Erythroblast (primary cell): Measurements from ENCODE around the gene SUMO4.

Source experiments
- DNase-seq, 2 experiments: peaks; one replicate each; lab custom pipeline; 2025; lab: John Stamatoyannopoulos, UW
- GATA1 ChIP-seq: IDR thresholded peaks from 2 replicates; pipeline ENCODE4 v1.6.1; 2011; ENCODE audit warnings: low read depth, mild to moderate bottlenecking, control low read depth, low read length, moderate library complexity
- POLR2A ChIP-seq: IDR thresholded peaks from 2 replicates; pipeline ENCODE4 v1.6.1; 2011; ENCODE audit warnings: mild to moderate bottlenecking, low read length

Gene SUMO4

GRCh38 chr6:149379977-149380376, 20.1 kb upstream of the SUMO4 start:
- no peak for DNase-seq
- TF ChIP-seq GATA1 (no peak), POLR2A (no peak)

- no peak for DNase-seq
- TF ChIP-seq GATA1 (no peak), POLR2A (no peak)
These were observed 19.5 kb upstream of the SUMO4 start for GRCh38 chr6:149380523-149380922.

- DNase-seq = no peak
- TF ChIP-seq POLR2A (no peak), GATA1 (no peak)
These were observed 16.7 kb upstream of the SUMO4 start for GRCh38 chr6:149383371-149383770.

- no peak for TF ChIP-seq GATA1
- no peak for TF ChIP-seq POLR2A
These were observed 15.6 kb upstream of the SUMO4 start for GRCh38 chr6:149384464-149384863.

GRCh38 chr6:149385998-149386646, 13.9 kb upstream of the SUMO4 start:
- no peak for DNase-seq
- no peak for TF ChIP-seq GATA1
- no peak for TF ChIP-seq POLR2A

More at GRCh38 chr6:149384464-149384863, 15.6 kb upstream of the SUMO4 start:
- no peak for DNase-seq

GRCh38 chr6:149387779-149388512, 12.1 kb upstream of the SUMO4 start:
- TF ChIP-seq POLR2A (no peak), GATA1 (no peak)
- DNase-seq = no peak

- DNase-seq = no peak
- no peak for TF ChIP-seq GATA1
- TF ChIP-seq POLR2A = no peak
These were observed 10.4 kb upstream of the SUMO4 start for GRCh38 chr6:149389509-149390297.

- TF ChIP-seq POLR2A = no peak
- TF ChIP-seq GATA1 = no peak
- no peak for DNase-seq
These were observed 8.0 kb upstream of the SUMO4 start for GRCh38 chr6:149392093-149392492.

- DNase-seq = no peak
- TF ChIP-seq POLR2A = no peak
- TF ChIP-seq GATA1 = no peak
These were observed 7.5 kb upstream of the SUMO4 start for GRCh38 chr6:149392535-149392934.

- no peak for DNase-seq
- TF ChIP-seq POLR2A (no peak), GATA1 (no peak)
These were observed 6.9 kb upstream of the SUMO4 start for GRCh38 chr6:149393002-149393679.

- TF ChIP-seq GATA1 = no peak
- TF ChIP-seq POLR2A = no peak
- DNase-seq = no peak
These were observed 4.9 kb upstream of the SUMO4 start for GRCh38 chr6:149395185-149395584.

- no peak for DNase-seq
- TF ChIP-seq POLR2A = no peak
- no peak for TF ChIP-seq GATA1
These were observed 2.7 kb upstream of the SUMO4 start for GRCh38 chr6:149397384-149397783.

GRCh38 chr6:149403534-149403933, 3.5 kb downstream of the SUMO4 start:
- no peak for TF ChIP-seq GATA1
- no peak for TF ChIP-seq POLR2A
- no peak for DNase-seq
